ENCODE measurements around the gene TNIP2.

TNIP2 gene

GRCh38 chr4:2792711-2793585 lies 36.8 kb upstream of the TNIP2 start, which contains the start of gene SH3BP2:
SH3BP2 (plus strand) TSS chr4:2793085; CDS start chr4:2820618, 27,533 bp downstream.
- peak; percentile 63 for DNase-seq (ENCODE audit: insufficient read length, low spot score)
- no peak for TF ChIP-seq CTCF (IDR thresholded peaks at IDR 0.05; ENCODE audit: insufficient read depth, missing control alignments)
- FAIRE-seq: no peak

GRCh38 chr4:2792396-2792710 lies 36.2 kb upstream of the TNIP2 start:
- FAIRE-seq (no peak), DNase-seq (ENCODE audit: insufficient read length, low spot score) (no peak)
- no peak for TF ChIP-seq CTCF (IDR thresholded peaks at IDR 0.05; ENCODE audit: insufficient read depth, missing control alignments)

GRCh38 chr4:2791518-2792395 lies 35.6 kb upstream of the TNIP2 start:
- no peak for TF ChIP-seq CTCF (IDR thresholded peaks at IDR 0.05; ENCODE audit: insufficient read depth, missing control alignments)
- DNase-seq (ENCODE audit: insufficient read length, low spot score) (no peak), FAIRE-seq (no peak)

- TF ChIP-seq CTCF (IDR thresholded peaks at IDR 0.05; ENCODE audit: insufficient read depth, missing control alignments): no peak
- FAIRE-seq: no peak
- DNase-seq (ENCODE audit: insufficient read length, low spot score): no peak
Measured at GRCh38 chr4:2790583-2791517, 34.7 kb upstream of the TNIP2 start.

GRCh38 chr4:2789793-2790582 lies 33.9 kb upstream of the TNIP2 start:
- peak; percentile 18 for TF ChIP-seq CTCF (IDR thresholded peaks at IDR 0.05; ENCODE audit: insufficient read depth, missing control alignments)
- no peak for FAIRE-seq
- no peak for DNase-seq (ENCODE audit: insufficient read length, low spot score)

- DNase-seq (ENCODE audit: insufficient read length, low spot score): no peak
- FAIRE-seq: no peak
- TF ChIP-seq CTCF (IDR thresholded peaks at IDR 0.05; ENCODE audit: insufficient read depth, missing control alignments): no peak
Measured at GRCh38 chr4:2789351-2789750, 33.2 kb upstream of the TNIP2 start.

Measured in D721Med (cell line).